BE2C (cell line): Measurements from ENCODE around the gene RPP14.

Source experiments
- DNase-seq: peaks from one replicate; pipeline ENCODE4 v3.0.0-alpha.2; 2020
- H3K27me3 ChIP-seq: fragments of 250-450 bp; sonication (Bioruptor Pico); 2 replicates; pipeline ENCODE4 v1.5.1; 2020; ENCODE audit warnings: mild to moderate bottlenecking
- H3K36me3 ChIP-seq: fragments of 250-450 bp; sonication (Bioruptor Pico); 2 replicates; pipeline ENCODE4 v1.5.1; 2020; ENCODE audit warnings: mild to moderate bottlenecking
- H3K4me1 ChIP-seq: fragments of 250-450 bp; sonication (Bioruptor Pico); 2 replicates; pipeline ENCODE4 v1.5.1; 2020
- H3K4me3 ChIP-seq: 2 replicates; pipeline ENCODE4 v1.5.1; 2011; ENCODE audit warnings: low read depth, low read length
- H3K9me3 ChIP-seq: fragments of 250-450 bp; sonication (Bioruptor Pico); 2 replicates; pipeline ENCODE4 v1.5.1; 2020
- TF ChIP-seq, protein P1 (sequence below): IDR thresholded peaks from 2 replicates; pipeline ENCODE4 v1.5.1; 2012; ENCODE audit warnings: mild to moderate bottlenecking, low read depth, low read length

RPP14 gene

DNA sequence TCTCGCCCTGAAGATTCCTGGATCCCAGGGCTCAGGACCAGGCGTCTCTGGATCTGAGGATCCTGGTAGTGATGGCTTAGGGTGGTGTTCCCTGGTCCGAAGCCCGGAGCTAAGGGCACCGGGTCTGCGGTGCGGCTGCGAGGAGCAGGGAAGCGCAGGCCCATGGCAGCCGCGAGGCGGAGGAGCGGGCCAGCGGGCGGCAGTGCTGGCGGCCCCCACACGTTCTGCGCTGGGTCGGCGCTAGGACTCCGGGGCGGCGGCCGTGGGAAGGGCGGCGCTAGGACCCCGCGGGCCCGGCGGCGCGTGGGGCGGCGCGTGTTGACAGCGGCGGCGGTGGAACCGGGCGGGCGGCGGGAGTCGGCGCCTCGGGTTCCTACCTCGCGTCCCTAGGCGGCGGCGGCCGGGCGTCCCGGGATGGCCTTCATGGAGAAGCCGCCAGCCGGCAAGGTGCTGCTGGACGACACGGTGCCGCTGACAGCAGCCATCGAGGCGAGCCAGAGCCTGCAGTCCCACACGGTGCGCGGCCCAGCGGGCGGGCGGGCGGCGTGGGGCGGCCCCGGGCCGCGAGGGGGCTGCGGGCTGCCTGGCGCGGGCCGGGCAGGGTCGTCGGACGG lies 26.6 kb downstream of the RPP14 start, which contains the start of gene PXK:
TSS of gene PXK (plus strand) at position 318 of the 614 bp plus-strand sequence. CDS start at position 415, 97 bp downstream.
- TF ChIP-seq, protein P1, sequence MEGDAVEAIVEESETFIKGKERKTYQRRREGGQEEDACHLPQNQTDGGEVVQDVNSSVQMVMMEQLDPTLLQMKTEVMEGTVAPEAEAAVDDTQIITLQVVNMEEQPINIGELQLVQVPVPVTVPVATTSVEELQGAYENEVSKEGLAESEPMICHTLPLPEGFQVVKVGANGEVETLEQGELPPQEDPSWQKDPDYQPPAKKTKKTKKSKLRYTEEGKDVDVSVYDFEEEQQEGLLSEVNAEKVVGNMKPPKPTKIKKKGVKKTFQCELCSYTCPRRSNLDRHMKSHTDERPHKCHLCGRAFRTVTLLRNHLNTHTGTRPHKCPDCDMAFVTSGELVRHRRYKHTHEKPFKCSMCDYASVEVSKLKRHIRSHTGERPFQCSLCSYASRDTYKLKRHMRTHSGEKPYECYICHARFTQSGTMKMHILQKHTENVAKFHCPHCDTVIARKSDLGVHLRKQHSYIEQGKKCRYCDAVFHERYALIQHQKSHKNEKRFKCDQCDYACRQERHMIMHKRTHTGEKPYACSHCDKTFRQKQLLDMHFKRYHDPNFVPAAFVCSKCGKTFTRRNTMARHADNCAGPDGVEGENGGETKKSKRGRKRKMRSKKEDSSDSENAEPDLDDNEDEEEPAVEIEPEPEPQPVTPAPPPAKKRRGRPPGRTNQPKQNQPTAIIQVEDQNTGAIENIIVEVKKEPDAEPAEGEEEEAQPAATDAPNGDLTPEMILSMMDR = no peak
- Histone ChIP-seq H3K36me3 (no peaks in the 10 kb centered on the region), H3K4me1 (no peaks in the 10 kb centered on the region), H3K4me3 (peak within 1 kb of the TSS; percentile 68), H3K9me3 (no peaks in the 10 kb centered on the region), H3K27me3 (no peaks in the 10 kb centered on the region)
- DNase-seq = peak; percentile 72

DNA sequence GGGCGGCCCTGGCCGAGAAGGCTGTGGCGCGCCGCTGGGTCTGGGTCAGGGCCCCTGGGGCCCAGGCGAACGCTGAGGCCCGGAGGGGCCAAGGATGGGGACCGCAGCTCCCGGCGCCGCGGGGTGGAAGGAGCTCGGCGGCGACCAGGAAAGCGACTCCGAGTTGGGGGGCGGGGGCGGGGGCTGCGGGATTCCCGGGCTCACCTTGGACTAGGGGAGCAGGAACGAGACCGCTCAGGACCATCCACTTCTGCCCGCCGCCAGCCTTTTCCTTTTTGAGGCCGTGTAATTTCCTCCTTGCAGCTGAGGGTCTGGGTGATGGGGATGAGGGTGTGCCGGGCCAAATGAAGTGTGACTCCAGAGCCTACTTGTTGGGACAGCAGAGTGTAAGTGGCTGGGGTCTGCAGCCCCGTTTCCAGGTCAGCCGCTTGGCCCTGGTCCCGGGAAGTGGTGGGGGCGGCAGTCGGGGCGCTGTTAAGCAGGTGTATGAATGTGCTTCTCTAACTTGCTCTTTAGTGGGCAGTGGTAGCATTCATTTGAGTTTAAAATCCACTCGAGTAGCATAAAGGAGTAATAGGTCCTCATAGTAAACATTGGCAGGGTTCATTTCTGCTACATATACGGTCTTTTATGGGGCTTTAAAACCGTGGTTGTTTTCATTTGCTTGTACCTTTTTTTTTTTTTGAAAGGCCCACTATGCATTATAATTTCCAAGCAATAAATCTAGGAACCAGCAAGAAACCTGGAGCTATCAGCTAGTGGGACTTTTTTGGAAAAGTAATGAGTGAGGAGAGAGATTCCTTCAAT lies 27.4 kb downstream of the RPP14 start:
- H3K36me3 ChIP-seq = no peaks in the 10 kb centered on the region
- no peaks in the 10 kb centered on the region for H3K27me3 ChIP-seq
- no peaks in the 10 kb centered on the region for H3K4me1 ChIP-seq
- H3K9me3 ChIP-seq = no peaks in the 10 kb centered on the region
- H3K4me3 ChIP-seq = peak overlapping the region; percentile 68
- peak; percentile 19 for DNase-seq
- TF ChIP-seq, protein P1 = no peak

GRCh38 chr3:58334013-58334321 lies 27.9 kb downstream of the RPP14 start:
- no peak for DNase-seq
- no peaks in the 10 kb centered on the region for H3K36me3 ChIP-seq
- H3K9me3 ChIP-seq = no peaks in the 10 kb centered on the region
- no peaks in the 10 kb centered on the region for H3K27me3 ChIP-seq
- peak overlapping the region; percentile 68 for H3K4me3 ChIP-seq
- no peaks in the 10 kb centered on the region for H3K4me1 ChIP-seq
- TF ChIP-seq, protein P1 = no peak

DNA sequence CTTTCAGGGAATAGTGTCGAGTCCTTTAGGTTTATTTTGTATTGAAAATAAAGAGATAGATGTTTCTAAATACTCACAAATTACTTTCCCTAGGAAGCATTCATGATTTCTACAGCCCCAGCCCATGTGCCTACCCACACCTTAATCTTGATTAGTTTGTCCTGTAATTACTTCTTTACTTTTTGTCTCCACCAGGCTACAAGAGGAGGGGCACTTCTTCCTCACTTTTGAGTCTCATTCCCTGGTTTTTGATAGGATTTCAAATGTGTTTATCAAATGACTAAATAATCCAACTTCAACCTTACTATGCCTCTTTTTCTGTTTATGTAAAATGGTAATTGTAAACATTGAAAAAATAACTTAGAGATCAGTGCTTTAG lies 28.4 kb downstream of the RPP14 start:
- DNase-seq = no peak
- Histone ChIP-seq H3K4me3 (no peak overlapping the region), H3K4me1 (no peaks in the 10 kb centered on the region), H3K9me3 (no peaks in the 10 kb centered on the region), H3K27me3 (no peaks in the 10 kb centered on the region), H3K36me3 (no peaks in the 10 kb centered on the region)
- TF ChIP-seq, protein P1 = no peak

GRCh38 chr3:58335652-58335947 lies 29.6 kb downstream of the RPP14 start:
- TF ChIP-seq, protein P1 = no peak
- DNase-seq = no peak
- H3K36me3 ChIP-seq = no peaks in the 10 kb centered on the region
- H3K4me1 ChIP-seq = no peaks in the 10 kb centered on the region
- H3K27me3 ChIP-seq = no peaks in the 10 kb centered on the region
- no peaks in the 10 kb centered on the region for H3K9me3 ChIP-seq
- H3K4me3 ChIP-seq = no peak overlapping the region
